Spleen (tissue), 11 donors: ENCODE data around the gene RNF214. TPM values are rescaled to one million over a fixed set of nuclear protein-coding genes. Genes with fewer than 3 reads are reported as not detected.

ENCODE experiments used
- DNase-seq: peaks from one replicate; pipeline ENCODE4 v3.0.0-alpha.2; 2020
- H3K27ac ChIP-seq, 8 donors: fragments of 200-600 bp; sonication (generic) in 7 of 8; 1 replicate in 4 of 8; 2 replicates in 4 of 8; pipeline versions ENCODE4 v1.5.0 to v1.8.0; 2016 to 2021; ENCODE audit warnings: inconsistent platforms in 4 of 8, mild to moderate bottlenecking in 4 of 8, moderate library complexity in 1 of 8
- H3K27me3 ChIP-seq, 7 donors: fragments of 200-600 bp; sonication (generic) in 6 of 7; replicated peaks in 1 of 7; 1 replicate in 4 of 7; 2 replicates in 3 of 7; pipeline versions ENCODE4 v1.5.0 to v1.8.0; 2016 to 2021; ENCODE audit warnings: inconsistent platforms in 3 of 7, mild to moderate bottlenecking in 1 of 7
- H3K36me3 ChIP-seq, 6 donors: fragments of 200-600 bp; sonication (generic) in 5 of 6; 1 replicate in 4 of 6; 2 replicates in 2 of 6; pipeline versions ENCODE4 v1.5.0 to v1.8.0; 2016 to 2021; ENCODE audit warnings: inconsistent platforms in 2 of 6
- H3K4me1 ChIP-seq, 6 donors: fragments of 200-600 bp; sonication (generic) in 5 of 6; 1 replicate in 3 of 6; 2 replicates in 3 of 6; pipeline versions ENCODE4 v1.5.0 to v1.8.0; 2016 to 2021; ENCODE audit warnings: inconsistent platforms in 3 of 6
- H3K4me3 ChIP-seq, 8 donors: fragments of 200-600 bp; sonication (generic) in 7 of 8; 1 replicate in 4 of 8; 2 replicates in 4 of 8; pipeline versions ENCODE4 v1.5.0 to v1.8.0; 2016 to 2021; ENCODE audit warnings: inconsistent platforms in 4 of 8, mild to moderate bottlenecking in 4 of 8, moderate library complexity in 2 of 8
- H3K9me3 ChIP-seq, 8 donors: fragments of 200-600 bp; sonication (generic) in 7 of 8; 1 replicate in 4 of 8; 2 replicates in 4 of 8; pipeline versions ENCODE4 v1.5.0 to v1.8.0; 2016 to 2021; ENCODE audit warnings: inconsistent platforms in 4 of 8
- POLR2A ChIP-seq, 3 donors: fragments of 450-650 bp; IDR thresholded peaks; one replicate each; pipeline ENCODE4 v1.5.1; 2017; ENCODE audit warnings: antibody characterized with exemption in 3 of 3, mild to moderate bottlenecking in 1 of 3
- POLR2AphosphoS5 ChIP-seq, 3 donors: sonication (generic); formaldehyde crosslinking; IDR thresholded peaks; one replicate each; pipeline ENCODE4 v1.5.1; 2017; ENCODE audit warnings: antibody characterized with exemption in 3 of 3
- WGBS, 5 donors: extraction: QIAGEN DNeasy Blood & Tissue Kit in 3 of 5; methylation state at CpG; one replicate each; pipeline versions ENCODE4 v1.1.5 to v1.1.7; 2013 to 2018; 5-methylcytosine and 5-hydroxymethylcytosine counted together
- intact Hi-C: fragments of 100-400 bp; cut with DNase I; formaldehyde crosslinking; loops from one replicate; pipeline ENCODE4 v1.15.0; 2023; ENCODE audit warnings: low total_unique reads
- polyA plus RNA-seq, 3 donors: library from polyadenylated mRNA; stranded (reverse); fragments of 200-250 nt; gene quantifications; one replicate each; pipeline ENCODE4 v1.2.1, GENCODE V29; 2013
- total RNA-seq, 7 donors: library from RNA; depleted of rRNA in 3 of 7; stranded (reverse); fragments of >200 nt in 3 of 7; fragmentation: NEBNext Ultra II Directional in 4 of 7; extraction: Animal tissue kit (Norgen Biotek cat#: 25700) in 4 of 7; gene quantifications; one replicate each; pipeline versions ENCODE4 v1.1.0 to v1.2.1, GENCODE V29; 2016 to 2021
- TF ChIP-seq, protein P1 (sequence below), 11 experiments: fragments of 200-600 bp in 7 of 11; fragments of 450-650 bp in 4 of 11; sonication (generic) in 4 of 11; IDR thresholded peaks in 8 of 11; conservative IDR thresholded peaks in 3 of 11; 1 replicate in 7 of 11; 2 replicates in 4 of 11; pipeline versions ENCODE4 v1.4.0 to v1.8.0; 2016 to 2021; ENCODE audit warnings: antibody characterized with exemption in 11 of 11, inconsistent platforms in 4 of 11, mild to moderate bottlenecking in 1 of 11
- donor health status: healthy with polysubstance abuse.
- donor health status: DM: no; HTN: no; CAD: no; lungs with moderate emphysema.
- donor health status: DM: no; HTN: no; CAD: no.
- donor health status: Bipolar disorder and iron deficiency.
- donor health status: healthy.
- donor health status: DM: no; HTN: no; CAD: no.
- donor health status: DM: yes; HTN: yes; CAD: no.

RNF214 gene
- total and polyA plus RNA-seq, 10 donors = 5.6 to 29.6 (median 19.6) TPM

DNA sequence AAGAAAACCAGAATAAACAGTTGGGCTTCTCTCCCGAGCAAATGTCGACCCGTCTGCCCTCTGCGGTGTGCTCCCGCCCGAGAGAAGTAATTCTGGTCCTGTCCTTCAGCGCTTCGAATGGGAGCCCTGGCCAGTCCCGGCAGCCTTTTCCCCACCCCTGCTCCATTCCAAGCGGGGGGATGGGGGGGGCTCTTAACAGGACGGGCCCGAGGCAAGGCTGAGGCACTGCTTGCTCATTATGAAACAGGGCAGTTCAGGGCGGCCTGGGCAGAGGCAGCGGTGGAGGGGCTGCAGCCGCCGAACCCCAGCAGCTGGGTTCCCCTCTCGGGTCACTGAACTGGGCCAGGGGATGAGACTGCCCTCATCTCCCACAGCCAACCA, 67.8 kb downstream of the RNF214 start:
- intact Hi-C loops = no loop called here
- DNase-seq = no peak
- Histone ChIP-seq H3K4me3 (no peak overlapping the region), H3K27me3 (no peaks in the 10 kb centered on the region), H3K27ac (peak overlapping the region in 7 of 8 donors; percentile 15 to 67 (median 55)), H3K36me3 (peaks cover 0 to 14% (median 0%) of the 10 kb centered on the region in 6 donors), H3K9me3 (no peaks in the 10 kb centered on the region), H3K4me1 (peaks cover 0 to 25% (median 9%) of the 10 kb centered on the region in 6 donors)
- peak in 1 of 3 donors; percentile 52 for TF ChIP-seq POLR2AphosphoS5 (IDR thresholded peaks at IDR 0.05)
- no peak for TF ChIP-seq POLR2A (IDR thresholded peaks at IDR 0.05)
- TF ChIP-seq, protein P1, sequence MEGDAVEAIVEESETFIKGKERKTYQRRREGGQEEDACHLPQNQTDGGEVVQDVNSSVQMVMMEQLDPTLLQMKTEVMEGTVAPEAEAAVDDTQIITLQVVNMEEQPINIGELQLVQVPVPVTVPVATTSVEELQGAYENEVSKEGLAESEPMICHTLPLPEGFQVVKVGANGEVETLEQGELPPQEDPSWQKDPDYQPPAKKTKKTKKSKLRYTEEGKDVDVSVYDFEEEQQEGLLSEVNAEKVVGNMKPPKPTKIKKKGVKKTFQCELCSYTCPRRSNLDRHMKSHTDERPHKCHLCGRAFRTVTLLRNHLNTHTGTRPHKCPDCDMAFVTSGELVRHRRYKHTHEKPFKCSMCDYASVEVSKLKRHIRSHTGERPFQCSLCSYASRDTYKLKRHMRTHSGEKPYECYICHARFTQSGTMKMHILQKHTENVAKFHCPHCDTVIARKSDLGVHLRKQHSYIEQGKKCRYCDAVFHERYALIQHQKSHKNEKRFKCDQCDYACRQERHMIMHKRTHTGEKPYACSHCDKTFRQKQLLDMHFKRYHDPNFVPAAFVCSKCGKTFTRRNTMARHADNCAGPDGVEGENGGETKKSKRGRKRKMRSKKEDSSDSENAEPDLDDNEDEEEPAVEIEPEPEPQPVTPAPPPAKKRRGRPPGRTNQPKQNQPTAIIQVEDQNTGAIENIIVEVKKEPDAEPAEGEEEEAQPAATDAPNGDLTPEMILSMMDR (IDR thresholded peaks at IDR 0.05 in 8 of 11, conservative IDR thresholded peaks at IDR 0.05 in 3 of 11) = no peak
- WGBS, 5 donors = 52 to 68% (median 67%) methylated on average over 14 to 17 of the region's 17 CpGs

DNA sequence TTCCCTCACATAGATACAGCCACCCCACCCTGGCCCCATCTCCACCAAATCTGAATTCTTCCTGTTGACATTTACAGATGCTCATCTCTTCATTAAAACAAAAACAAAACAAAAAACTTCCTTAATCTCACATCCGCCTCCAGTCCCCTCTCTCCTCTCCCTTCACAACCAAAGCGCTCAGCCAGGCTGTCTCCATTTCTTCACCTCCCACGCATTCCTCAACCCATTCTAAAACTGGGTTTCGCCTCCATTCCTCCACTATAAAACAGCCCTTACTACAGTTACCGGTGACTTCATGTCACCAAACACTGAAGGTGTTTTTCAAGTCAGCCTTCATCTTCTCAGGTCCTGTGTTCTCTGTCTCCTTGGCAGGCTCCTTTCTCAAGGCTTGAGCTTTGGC, 68.3 kb downstream of the RNF214 start:
- no peaks in the 10 kb centered on the region for H3K9me3 ChIP-seq
- H3K27me3 ChIP-seq = no peaks in the 10 kb centered on the region
- DNase-seq = no peak
- H3K4me1 ChIP-seq = peaks cover 0 to 25% (median 9%) of the 10 kb centered on the region in 6 donors
- peaks cover 0 to 9% (median 0%) of the 10 kb centered on the region in 6 donors for H3K36me3 ChIP-seq
- 65 to 86% (median 78%) methylated on average over 5 of the region's 5 CpGs for WGBS, 5 donors
- TF ChIP-seq POLR2A (IDR thresholded peaks at IDR 0.05) (no peak), POLR2AphosphoS5 (IDR thresholded peaks at IDR 0.05) (no peak)
- TF ChIP-seq, protein P1 (IDR thresholded peaks at IDR 0.05 in 8 of 11, conservative IDR thresholded peaks at IDR 0.05 in 3 of 11) = no peak
- intact Hi-C loops = no loop called here
- H3K27ac ChIP-seq = peak overlapping the region in 7 of 8 donors; percentile 9 to 67 (median 55)
- no peak overlapping the region for H3K4me3 ChIP-seq

DNA sequence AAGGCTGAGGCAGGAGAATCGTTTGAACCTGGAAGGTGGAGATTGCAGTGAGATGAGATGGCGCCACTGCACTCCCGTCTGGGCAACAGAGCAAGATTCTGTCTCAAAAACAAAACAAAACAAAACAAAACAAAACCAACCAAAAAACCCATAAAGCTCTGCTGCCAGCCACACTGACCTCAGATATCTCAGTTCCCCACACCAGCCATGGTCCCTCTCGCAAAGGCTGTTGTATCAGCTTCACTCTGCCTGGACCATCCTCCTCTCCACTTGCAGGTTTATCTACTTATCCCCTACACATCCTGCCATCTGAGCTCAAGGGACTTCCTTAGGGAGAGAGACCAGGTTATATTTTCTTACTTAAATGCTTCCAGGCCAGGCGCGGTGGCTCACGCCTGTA, 69.8 kb downstream of the RNF214 start:
- H3K4me3 ChIP-seq = no peak overlapping the region
- no peak for DNase-seq
- no peak for TF ChIP-seq POLR2A (IDR thresholded peaks at IDR 0.05)
- no peaks in the 10 kb centered on the region for H3K9me3 ChIP-seq
- 81 to 90% (median 88%) methylated on average over 6 to 7 of the region's 7 CpGs for WGBS, 5 donors
- intact Hi-C loops = no loop called here
- no peaks in the 10 kb centered on the region for H3K36me3 ChIP-seq
- no peaks in the 10 kb centered on the region for H3K27me3 ChIP-seq
- no peak overlapping the region for H3K27ac ChIP-seq
- H3K4me1 ChIP-seq = peaks cover 0 to 25% (median 9%) of the 10 kb centered on the region in 6 donors

DNA sequence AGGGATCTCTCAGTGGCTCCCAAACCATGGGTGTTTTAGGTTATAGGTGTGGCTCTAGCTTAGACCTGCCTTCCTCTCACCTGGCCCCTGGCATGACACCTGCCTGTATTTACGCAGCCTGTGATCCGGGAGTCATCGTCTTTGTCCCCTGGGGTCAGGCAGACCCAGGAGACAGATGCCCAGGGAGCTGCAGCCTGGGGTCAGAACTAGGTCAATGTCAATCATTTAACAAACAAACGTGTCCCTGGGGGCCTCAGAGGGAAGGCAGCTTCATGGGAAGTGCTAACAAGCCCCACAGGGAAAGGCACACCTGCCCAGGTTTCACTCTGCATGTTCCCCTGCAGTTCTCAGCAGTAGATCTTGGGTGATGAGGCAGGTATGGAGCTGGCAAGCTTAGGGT, 70.6 kb downstream of the RNF214 start:
- H3K4me3 ChIP-seq = no peak overlapping the region
- no peak for DNase-seq
- H3K9me3 ChIP-seq = no peaks in the 10 kb centered on the region
- H3K36me3 ChIP-seq = no peaks in the 10 kb centered on the region
- peaks cover 0 to 25% (median 9%) of the 10 kb centered on the region in 6 donors for H3K4me1 ChIP-seq
- 76 to 81% (median 79%) methylated on average over 4 of the region's 4 CpGs for WGBS, 5 donors
- TF ChIP-seq, protein P1 (IDR thresholded peaks at IDR 0.05 in 8 of 11, conservative IDR thresholded peaks at IDR 0.05 in 3 of 11) = no peak
- TF ChIP-seq POLR2AphosphoS5 (IDR thresholded peaks at IDR 0.05) (no peak), POLR2A (IDR thresholded peaks at IDR 0.05) (no peak)
- intact Hi-C loops = no loop called here
- no peak overlapping the region for H3K27ac ChIP-seq
- H3K27me3 ChIP-seq = no peaks in the 10 kb centered on the region
